Measurements from ENCODE around the gene CIB1. TPM values are rescaled to one million over a fixed set of nuclear protein-coding genes. Genes with fewer than 3 reads are reported as not detected.
"Not testable (repeated sequence)": the region's sequence is repeated elsewhere in the genome, so short reads cannot be mapped to it uniquely, and the experiment has no call there.

Gene CIB1
- total RNA-seq, 1 donor from 2014 or later: 22.5 TPM

DNA sequence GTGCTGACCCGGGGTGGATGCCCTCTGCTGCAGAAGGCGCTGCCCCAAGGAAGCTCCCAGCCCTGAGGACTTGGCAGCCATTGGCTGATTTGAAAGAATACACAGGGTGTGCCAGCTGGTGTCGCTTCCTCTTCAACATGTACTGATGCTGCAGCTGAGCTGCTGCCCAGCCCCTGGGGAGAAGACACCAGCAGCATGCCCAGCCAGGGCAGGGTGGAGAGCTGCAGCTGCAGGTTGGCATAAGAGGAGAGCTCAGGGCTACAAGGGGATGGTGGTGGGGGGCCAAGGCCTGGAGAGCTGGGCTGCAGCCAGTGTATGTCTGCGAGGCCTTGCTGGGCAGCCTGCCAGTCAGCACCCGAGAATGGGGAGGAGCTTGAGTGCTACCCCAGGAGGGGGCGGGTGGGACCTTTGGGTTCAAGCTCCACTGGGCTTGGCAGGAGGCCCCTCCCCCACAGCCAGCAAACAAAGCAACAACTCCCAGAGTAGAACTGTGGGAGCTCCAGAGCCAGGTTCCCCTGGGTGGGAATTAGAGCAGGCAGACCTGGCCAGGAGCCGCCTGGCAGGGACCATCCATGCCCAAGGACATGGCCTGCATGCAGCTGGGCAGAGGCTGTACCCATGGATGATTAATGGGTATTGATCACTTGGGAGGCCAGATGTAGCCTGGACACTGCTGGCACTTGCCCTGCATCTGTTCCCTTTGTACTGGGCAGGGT lies 41.8 kb downstream of the CIB1 start:
- no peak for DNase-seq

DNA sequence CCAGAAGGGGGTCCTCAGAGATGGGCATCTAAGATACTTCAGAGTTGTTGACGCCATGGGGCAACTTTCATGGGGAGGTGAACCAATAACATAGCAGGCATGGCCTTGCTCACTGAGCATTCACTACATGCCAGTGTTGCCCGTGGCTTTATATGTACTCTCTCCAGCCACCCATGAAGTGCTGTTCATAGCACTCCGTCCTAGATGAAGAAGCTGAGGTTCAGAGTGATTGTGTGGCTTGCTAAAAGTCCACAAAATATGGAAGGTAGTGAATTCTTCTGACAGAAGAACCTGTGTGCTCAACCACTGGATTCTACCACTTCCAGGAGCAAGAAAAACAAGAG lies 42.4 kb downstream of the CIB1 start:
- no peak for DNase-seq

DNA sequence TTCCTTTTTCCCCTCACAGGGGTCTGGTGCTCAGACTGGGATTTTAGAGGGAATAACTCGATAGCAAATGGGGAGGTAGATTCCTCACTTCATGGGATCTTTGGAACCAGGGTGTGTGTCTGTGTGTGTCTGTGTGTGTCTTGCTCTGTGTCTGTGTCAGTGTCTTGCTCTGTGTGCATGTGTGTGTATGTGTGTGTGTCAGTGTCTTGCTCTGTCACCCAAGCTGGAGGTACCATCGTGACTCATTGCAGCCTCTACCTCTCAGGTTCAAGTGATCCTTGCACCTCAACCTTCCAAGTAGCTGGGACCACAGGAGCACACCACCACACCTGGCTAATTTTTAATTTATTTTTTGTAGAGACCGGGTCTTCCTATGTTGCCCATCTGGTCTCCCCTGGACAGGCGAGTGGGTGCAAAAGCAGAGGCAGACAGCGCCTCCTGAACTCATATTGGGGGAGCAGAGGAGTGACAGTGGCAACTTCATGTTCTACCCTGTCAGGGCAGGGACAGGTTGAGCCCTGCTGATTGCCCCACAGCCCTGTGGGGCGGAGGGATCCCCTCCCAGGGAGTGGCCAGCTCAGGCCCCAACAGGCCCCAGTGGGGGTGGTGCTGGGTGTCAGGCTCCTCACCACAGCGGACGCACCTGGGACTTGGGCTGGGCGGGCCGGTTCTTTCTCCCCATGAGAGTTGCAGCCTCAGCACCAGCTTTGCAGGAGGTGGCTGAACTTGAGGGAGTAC lies 43.0 kb downstream of the CIB1 start:
- no peak for DNase-seq

GRCh38 chr15:90189781-90190467 lies 43.8 kb downstream of the CIB1 start:
- no peak for DNase-seq

- DNase-seq: no peak
Observed at GRCh38 chr15:90188914-90189748, 44.6 kb downstream of the CIB1 start.

DNA sequence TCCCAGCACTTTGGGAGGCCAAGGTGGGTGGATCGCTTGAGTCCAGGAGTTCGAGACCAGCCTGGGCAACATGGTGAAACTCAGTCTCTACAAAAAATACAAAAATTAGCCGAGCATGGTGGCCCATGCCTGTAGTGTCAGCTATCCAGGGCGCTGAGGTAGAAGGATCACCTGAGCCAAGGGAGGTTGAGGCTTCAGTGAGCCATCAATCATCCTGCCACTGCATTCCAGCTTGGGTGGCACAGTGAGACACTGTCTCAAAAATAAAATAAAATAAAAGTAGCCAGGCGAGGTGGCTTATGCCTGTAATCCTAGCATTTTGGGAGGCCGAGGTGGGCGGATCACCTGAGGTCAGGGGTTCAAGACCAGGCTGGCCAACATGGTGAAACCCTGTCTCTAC lies 45.7 kb downstream of the CIB1 start:
- not testable (repeated sequence) for DNase-seq

DNA sequence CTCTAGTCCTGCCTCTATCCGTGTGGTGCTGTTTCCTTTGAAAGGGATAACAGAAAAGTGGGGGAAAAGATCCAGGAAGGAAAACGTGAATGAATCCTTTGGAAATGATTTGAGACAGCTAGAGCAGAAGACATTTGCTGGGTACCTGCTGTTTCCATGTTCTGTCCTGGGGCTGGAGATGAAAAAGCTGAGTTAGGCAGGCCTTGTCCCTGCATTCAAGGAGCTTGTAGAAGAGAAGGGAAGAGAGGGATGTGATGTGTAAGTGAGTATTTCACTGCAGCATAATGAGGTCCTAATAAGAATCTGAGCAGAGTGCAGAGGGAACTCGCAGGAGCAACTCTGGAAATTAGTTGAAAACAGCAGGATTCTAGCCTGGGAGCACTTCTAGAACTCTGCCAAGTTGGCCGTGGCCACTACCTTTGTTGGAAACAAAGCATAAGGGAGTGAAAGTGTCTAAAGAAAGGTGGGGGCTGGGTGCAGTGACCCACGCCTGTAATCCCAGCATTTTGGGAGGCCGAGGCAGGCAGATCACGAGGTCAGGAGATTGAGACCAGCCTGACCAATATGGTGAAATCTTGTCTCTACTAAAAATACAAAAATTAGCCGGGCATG lies 46.4 kb downstream of the CIB1 start:
- no peak for DNase-seq

DNA sequence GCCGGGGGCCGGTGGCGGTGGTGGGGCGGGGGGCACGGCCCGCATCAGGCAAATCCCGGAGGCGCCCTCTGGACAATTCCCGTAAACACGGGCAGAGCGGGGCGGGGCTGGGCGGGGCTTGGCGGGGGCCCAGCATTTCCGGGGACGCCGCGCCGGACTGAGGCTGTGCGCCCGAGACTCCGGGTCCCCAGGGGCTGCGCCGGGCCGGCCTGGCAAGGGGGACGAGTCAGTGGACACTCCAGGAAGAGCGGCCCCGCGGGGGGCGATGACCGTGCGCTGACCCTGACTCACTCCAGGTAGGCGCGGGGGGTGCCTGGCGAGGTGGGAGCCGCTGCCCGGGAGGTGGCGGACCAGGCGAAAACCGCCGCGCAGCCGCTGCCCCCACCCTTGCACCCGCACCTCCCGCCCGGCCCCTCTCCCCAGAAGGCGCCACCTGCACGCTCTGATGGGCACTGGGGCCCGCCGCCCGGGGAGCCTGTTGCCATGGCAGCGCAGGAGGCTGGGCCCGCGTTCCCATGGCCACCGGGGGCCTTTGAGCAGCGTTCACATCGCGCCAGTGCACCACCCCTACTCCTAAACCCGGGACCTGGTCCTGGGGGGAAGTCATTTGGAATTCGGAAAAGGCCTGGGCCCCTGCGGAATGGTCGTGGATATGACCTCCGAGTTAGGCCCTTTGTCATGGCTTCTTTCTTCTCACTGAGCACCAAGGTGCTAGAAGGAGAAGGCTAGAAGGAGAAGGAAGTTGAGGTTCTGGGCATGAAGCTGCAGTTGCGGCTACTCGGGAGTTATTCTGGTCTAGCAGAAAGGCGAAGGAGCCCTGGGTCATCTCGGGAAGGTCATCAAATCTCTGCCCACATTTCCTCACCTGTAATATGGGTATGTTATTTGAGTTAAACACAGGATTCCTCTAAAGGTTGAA lies 48.7 kb downstream of the CIB1 start:
- no peak for DNase-seq

DNA sequence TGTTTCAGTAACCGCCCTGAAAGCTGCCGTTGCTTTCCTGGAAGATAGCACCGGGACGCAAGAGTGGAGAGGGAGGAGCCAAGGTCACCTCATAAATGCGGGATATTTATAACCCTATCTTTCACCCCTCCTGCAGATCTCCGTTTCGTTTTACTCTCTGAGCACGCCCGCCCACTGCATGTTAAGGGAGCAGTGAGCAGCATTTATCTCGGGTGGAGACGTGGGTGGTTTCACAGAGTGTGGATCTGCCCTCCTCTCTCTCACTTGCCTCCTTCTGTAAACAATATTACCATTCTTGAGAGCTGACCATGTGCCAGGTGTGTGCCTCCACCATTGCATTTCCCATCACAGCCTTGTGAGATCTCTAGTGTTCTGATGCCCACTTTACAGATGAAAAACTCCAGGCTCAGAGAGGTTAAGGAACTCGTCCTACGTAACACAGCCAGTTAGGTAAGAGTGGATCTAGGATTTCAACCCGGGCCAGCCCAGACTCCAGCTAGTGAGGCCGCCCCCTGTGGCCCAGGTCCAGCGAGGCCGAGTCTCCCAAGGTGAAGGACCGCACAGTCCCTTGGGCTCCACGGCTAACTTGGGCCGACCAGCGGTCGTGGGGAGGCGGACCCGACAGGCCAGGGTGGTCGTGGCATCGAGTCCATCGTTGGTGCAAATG lies 49.5 kb downstream of the CIB1 start:
- DNase-seq: no peak

DNA sequence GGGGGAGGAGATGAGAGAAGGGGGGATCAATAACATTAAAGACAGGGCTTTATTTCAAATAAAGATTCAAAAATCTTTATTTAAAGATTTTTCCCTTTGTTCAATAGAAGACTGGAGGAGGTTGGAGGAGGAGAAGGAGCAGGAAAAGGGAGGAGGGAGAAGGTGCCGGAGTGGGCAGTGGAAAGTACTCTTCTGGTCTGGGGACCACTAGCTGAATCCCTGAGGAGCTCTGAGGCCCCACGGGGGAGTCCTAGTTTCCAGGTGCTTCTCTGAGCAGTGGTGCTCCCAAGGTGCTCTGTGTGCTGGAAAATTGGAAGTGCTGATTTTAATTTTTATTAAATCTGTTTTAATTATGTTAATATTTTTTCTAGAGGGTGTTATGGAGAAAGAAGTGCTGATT lies 52.0 kb downstream of the CIB1 start:
- DNase-seq: no peak

Other genes with a start within 250 kb of the CIB1 start
- gene ZNF710, start 232.6 kb downstream of the CIB1 start, total RNA-seq: 10.2 and 10.7 TPM in 2 replicates
- gene IDH2, start 131.5 kb downstream of the CIB1 start, total RNA-seq: 77.3 and 127 TPM in 2 replicates
- 6.3 and 9.4 TPM in 2 replicates for gene SEMA4B, start 32.6 kb downstream of the CIB1 start, total RNA-seq
- gene GDPGP1, start 268 bp upstream of the CIB1 start, total RNA-seq: 11.7 and 13.6 TPM in 2 replicates
- gene TTLL13, start 15.6 kb upstream of the CIB1 start, total RNA-seq: 0.09 and 0.17 TPM in 2 replicates
- 68.1 and 92.9 TPM in 2 replicates for gene NGRN, start 31.7 kb upstream of the CIB1 start, total RNA-seq
- gene ZNF774, start 118.3 kb upstream of the CIB1 start, total RNA-seq: 1.4 and 2.2 TPM in 2 replicates
- 233 and 524 TPM in 2 replicates for gene IQGAP1, start 154.3 kb upstream of the CIB1 start, total RNA-seq

Measured in dermis blood vessel endothelial cell (primary cell).